Tibial nerve (tissue), 3 donors: Measurements from ENCODE around the gene MARF1.

ENCODE experiments used
- POLR2A ChIP-seq, 2 donors: fragments of 450-650 bp; IDR thresholded peaks; one replicate each; pipeline ENCODE4 v1.6.1; 2017; ENCODE audit warnings: antibody characterized with exemption in 2 of 2, mild to moderate bottlenecking in 2 of 2, moderate library complexity in 2 of 2
- TF ChIP-seq, protein P1 (sequence below), 5 experiments: fragments of 200-600 bp in 3 of 5; fragments of 450-650 bp in 2 of 5; sonication (generic) in 3 of 5; IDR thresholded peaks; one replicate each; pipeline ENCODE4 v1.5.1; 2016 to 2019; ENCODE audit warnings: antibody characterized with exemption in 5 of 5, mild to moderate bottlenecking in 3 of 5, moderate library complexity in 2 of 5

DNA sequence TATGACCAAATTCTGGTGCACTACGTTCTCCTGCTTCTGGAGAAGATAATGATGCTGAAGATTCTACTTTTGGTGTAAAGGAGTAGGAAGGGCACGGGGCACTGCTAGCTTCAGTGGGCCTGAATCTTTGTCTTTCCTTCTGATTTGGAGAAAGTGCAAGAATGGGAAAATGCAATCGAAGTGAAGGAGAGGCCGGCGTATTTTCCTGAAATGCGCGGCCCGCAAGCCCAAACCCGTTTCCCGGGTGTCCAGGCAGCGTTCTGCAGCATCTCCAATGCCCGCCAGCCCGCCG lies 6.7 kb upstream of the MARF1 start:
- TF ChIP-seq, protein P1, sequence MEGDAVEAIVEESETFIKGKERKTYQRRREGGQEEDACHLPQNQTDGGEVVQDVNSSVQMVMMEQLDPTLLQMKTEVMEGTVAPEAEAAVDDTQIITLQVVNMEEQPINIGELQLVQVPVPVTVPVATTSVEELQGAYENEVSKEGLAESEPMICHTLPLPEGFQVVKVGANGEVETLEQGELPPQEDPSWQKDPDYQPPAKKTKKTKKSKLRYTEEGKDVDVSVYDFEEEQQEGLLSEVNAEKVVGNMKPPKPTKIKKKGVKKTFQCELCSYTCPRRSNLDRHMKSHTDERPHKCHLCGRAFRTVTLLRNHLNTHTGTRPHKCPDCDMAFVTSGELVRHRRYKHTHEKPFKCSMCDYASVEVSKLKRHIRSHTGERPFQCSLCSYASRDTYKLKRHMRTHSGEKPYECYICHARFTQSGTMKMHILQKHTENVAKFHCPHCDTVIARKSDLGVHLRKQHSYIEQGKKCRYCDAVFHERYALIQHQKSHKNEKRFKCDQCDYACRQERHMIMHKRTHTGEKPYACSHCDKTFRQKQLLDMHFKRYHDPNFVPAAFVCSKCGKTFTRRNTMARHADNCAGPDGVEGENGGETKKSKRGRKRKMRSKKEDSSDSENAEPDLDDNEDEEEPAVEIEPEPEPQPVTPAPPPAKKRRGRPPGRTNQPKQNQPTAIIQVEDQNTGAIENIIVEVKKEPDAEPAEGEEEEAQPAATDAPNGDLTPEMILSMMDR (IDR thresholded peaks at IDR 0.05) = no peak
- TF ChIP-seq POLR2A (IDR thresholded peaks at IDR 0.05) = no peak
